Hippocampal formation (tissue), 2 donors: ENCODE data around the gene PCP2.

Experiments
- DNase-seq, 2 donors: peaks; one replicate each; lab custom pipeline; 2025; lab: John Stamatoyannopoulos, UW

The PCP2 gene

GRCh38 chr19:7596211-7596937, 37.1 kb downstream of the PCP2 start:
- DNase-seq = no peak

- no peak for DNase-seq
These were observed 37.9 kb downstream of the PCP2 start, which contains the start of gene CAMSAP3 for GRCh38 chr19:7595466-7596133. TSS of gene CAMSAP3 (plus strand) at chr19:7595863. CDS start at chr19:7596003, 140 bp downstream.

GRCh38 chr19:7590256-7590655, 43.3 kb downstream of the PCP2 start:
- DNase-seq = no peak

GRCh38 chr19:7589822-7590221, 43.7 kb downstream of the PCP2 start:
- no peak for DNase-seq

GRCh38 chr19:7582446-7582845, 51.1 kb downstream of the PCP2 start:
- DNase-seq = no peak
